Measurements from ENCODE around the gene CYP51A1. TPM values are rescaled to one million over a fixed set of nuclear protein-coding genes. Genes with fewer than 3 reads are reported as not detected.
A peak's percentile ranks its signal among the peaks of the same experiment; 100 is the strongest.
"Not testable (repeated sequence)": the region's sequence is repeated elsewhere in the genome, so short reads cannot be mapped to it uniquely, and the experiment has no call there.

CYP51A1 gene
- total and polyA plus RNA-seq, 7 experiments from 2014 or later, result 12.2 to 36.6 (median 15.3) TPM

DNA sequence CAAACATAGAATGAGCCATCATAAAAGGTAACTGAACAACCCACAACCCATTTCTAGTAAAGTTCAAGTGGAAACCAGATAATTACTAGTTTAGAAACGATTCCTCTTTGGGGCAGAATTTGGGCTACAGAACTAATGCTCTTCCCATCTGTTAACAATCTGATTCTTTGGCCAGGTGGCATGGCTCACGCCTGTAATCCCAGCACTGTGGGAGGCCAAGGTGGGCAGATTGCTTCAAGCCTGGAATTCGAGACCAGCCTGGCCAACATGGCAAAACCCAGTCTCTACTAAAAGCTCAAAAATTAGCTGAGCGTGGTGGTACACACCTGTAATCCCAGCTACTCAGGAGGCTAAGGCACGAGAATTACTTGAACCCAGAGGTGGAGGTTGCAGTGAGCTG is 18.5 kb downstream of the CYP51A1 start:
- peak overlapping the region in 2 of 9 donors; percentile 23 to 44 for H3K27ac Mint-ChIP-seq
- ATAC-seq (no peak), DNase-seq (no peak)
- H3K4me1 ChIP-seq (ENCODE audit: control insufficient read depth in 2 of 2, insufficient read depth in 2 of 2, low read length in 2 of 2), result no peaks in the 10 kb centered on the region
- no peaks in the 10 kb centered on the region for H3K27me3 Mint-ChIP-seq
- intact Hi-C loops (cut with micrococcal nuclease), result no loop called here
- no peak overlapping the region for H3K27ac ChIP-seq (ENCODE audit: low read depth, low read length)
- peaks cover 3 to 63% (median 43%) of the 10 kb centered on the region in 5 donors for H3K36me3 Mint-ChIP-seq
- H3K36me3 ChIP-seq (ENCODE audit: control insufficient read depth in 2 of 3, insufficient read depth in 3 of 3, low read length in 3 of 3), result peaks cover 0 to 3% (median 0%) of the 10 kb centered on the region in 3 experiments
- no peak overlapping the region for H3K4me3 ChIP-seq (ENCODE audit: low read length)
- H3K4me3 Mint-ChIP-seq, result no peak overlapping the region
- H3K9me3 ChIP-seq (ENCODE audit: control insufficient read depth in 2 of 3, low read length in 3 of 3), result no peaks in the 10 kb centered on the region
- ChIA-PET CTCF (no interaction called here), POLR2A (interaction anchor here (1.0 kb wide), 1 partner anchor 16 kb away, joined by 3 read pairs; no protein-coding TSS in a partner anchor)
- peaks cover 0 to 2% (median 0%) of the 10 kb centered on the region in 11 donors for H3K9me3 Mint-ChIP-seq
- H3K27me3 ChIP-seq (ENCODE audit: control insufficient read depth in 2 of 2, insufficient read depth in 2 of 2, low read length in 2 of 2), result no peaks in the 10 kb centered on the region
- H3K4me1 Mint-ChIP-seq, result peaks cover 0 to 15% (median 4%) of the 10 kb centered on the region in 7 donors

GRCh38 chr7:92110857-92111256 is 23.4 kb downstream of the CYP51A1 start:
- Mint-ChIP-seq H3K36me3 (peaks cover 8 to 46% (median 22%) of the 10 kb centered on the region in 5 donors), H3K27ac (peak overlapping the region in 1 of 9 donors; percentile 36), H3K9me3 (no peaks in the 10 kb centered on the region), H3K4me1 (peaks cover 0 to 4% (median 0%) of the 10 kb centered on the region in 7 donors), H3K27me3 (no peaks in the 10 kb centered on the region), H3K4me3 (no peak overlapping the region)
- H3K36me3 ChIP-seq (ENCODE audit: control insufficient read depth in 2 of 3, insufficient read depth in 3 of 3, low read length in 3 of 3), result peaks cover 5 to 32% (median 8%) of the 10 kb centered on the region in 3 experiments
- intact Hi-C loops (cut with micrococcal nuclease), result no loop called here
- CTCF ChIA-PET, result no interaction called here
- H3K4me1 ChIP-seq (ENCODE audit: control insufficient read depth in 2 of 2, insufficient read depth in 2 of 2, low read length in 2 of 2), result no peaks in the 10 kb centered on the region
- H3K27ac ChIP-seq (ENCODE audit: low read depth, low read length), result no peak overlapping the region
- no peak overlapping the region for H3K4me3 ChIP-seq (ENCODE audit: low read length)
- H3K9me3 ChIP-seq (ENCODE audit: control insufficient read depth in 2 of 3, low read length in 3 of 3), result no peaks in the 10 kb centered on the region
- no peaks in the 10 kb centered on the region for H3K27me3 ChIP-seq (ENCODE audit: control insufficient read depth in 2 of 2, insufficient read depth in 2 of 2, low read length in 2 of 2)
- ATAC-seq (no peak), DNase-seq (no peak)
- POLR2A ChIA-PET, result no interaction called here

DNA sequence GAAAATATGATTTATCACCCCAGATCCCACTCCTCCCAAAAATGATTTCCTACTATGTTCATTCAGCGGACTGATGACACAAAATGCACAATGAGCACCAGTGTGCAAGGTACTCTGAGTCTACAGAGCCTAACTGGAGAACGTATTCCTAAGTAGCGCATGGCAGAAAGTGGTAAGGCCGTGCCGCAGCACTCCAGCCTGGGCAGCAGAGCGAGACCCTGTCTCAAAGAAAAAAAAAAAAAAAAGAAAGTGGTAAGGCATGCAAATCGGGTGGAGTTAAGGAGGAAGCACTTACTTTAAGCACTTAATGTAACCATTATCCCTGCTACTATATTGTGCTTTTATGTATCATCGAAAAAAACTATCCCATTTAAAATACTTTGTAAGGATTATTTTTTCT is 25.5 kb downstream of the CYP51A1 start:
- intact Hi-C loops (cut with micrococcal nuclease), result no loop called here
- POLR2A ChIA-PET, result interaction anchor here (1.0 kb wide), 1 partner anchor 23 kb away, joined by 4 read pairs; no protein-coding TSS in a partner anchor

DNA sequence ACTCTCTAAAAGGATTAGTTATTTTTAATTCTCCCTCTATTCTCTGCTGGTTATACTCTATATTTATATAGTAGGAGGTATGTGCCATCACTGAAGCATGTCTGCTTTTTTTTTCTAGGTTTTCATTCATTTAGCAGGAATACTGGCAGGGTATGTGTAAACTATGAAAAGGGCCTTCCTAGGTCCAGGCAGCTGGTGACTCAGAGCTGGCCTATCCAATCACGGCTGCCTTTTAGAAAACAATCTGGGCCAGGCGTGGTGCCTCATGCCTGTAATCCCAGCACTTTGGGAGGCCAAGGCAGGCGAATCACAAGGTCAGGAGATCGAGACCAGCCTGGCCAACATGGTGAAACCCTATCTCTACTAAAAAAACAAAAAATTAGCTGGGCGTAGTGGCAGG is 31.4 kb downstream of the CYP51A1 start:
- H3K4me3 ChIP-seq (ENCODE audit: low read length); POLR2A ChIA-PET; H3K4me1 Mint-ChIP-seq; H3K4me1 ChIP-seq (ENCODE audit: control insufficient read depth in 2 of 2, insufficient read depth in 2 of 2, low read length in 2 of 2); CTCF ChIA-PET; H3K9me3 Mint-ChIP-seq; H3K4me3 Mint-ChIP-seq; ATAC-seq; intact Hi-C loops (cut with micrococcal nuclease); H3K27ac ChIP-seq (ENCODE audit: low read depth, low read length); H3K27me3 ChIP-seq (ENCODE audit: control insufficient read depth in 2 of 2, insufficient read depth in 2 of 2, low read length in 2 of 2); H3K9me3 ChIP-seq (ENCODE audit: control insufficient read depth in 2 of 3, low read length in 3 of 3); H3K27me3 Mint-ChIP-seq; DNase-seq; H3K27ac Mint-ChIP-seq: not testable (repeated sequence)
- H3K36me3 Mint-ChIP-seq, result peaks cover 14 to 56% (median 19%) of the 10 kb centered on the region in 5 donors
- H3K36me3 ChIP-seq (ENCODE audit: control insufficient read depth in 2 of 3, insufficient read depth in 3 of 3, low read length in 3 of 3), result peaks cover 8 to 65% (median 24%) of the 10 kb centered on the region in 3 experiments

More for the DNA sequence above, 25.5 kb downstream of the CYP51A1 start:
- no peaks in the 10 kb centered on the region for H3K9me3 Mint-ChIP-seq
- Histone ChIP-seq H3K36me3 (ENCODE audit: control insufficient read depth in 2 of 3, insufficient read depth in 3 of 3, low read length in 3 of 3) (peaks cover 8 to 46% (median 12%) of the 10 kb centered on the region in 3 experiments), H3K4me1 (ENCODE audit: control insufficient read depth in 2 of 2, insufficient read depth in 2 of 2, low read length in 2 of 2) (no peaks in the 10 kb centered on the region), H3K9me3 (ENCODE audit: control insufficient read depth in 2 of 3, low read length in 3 of 3) (no peaks in the 10 kb centered on the region), H3K4me3 (ENCODE audit: low read length) (no peak overlapping the region), H3K27me3 (ENCODE audit: control insufficient read depth in 2 of 2, insufficient read depth in 2 of 2, low read length in 2 of 2) (no peaks in the 10 kb centered on the region), H3K27ac (ENCODE audit: low read depth, low read length) (no peak overlapping the region)
- no peaks in the 10 kb centered on the region for H3K27me3 Mint-ChIP-seq
- no peaks in the 10 kb centered on the region for H3K4me1 Mint-ChIP-seq
- H3K36me3 Mint-ChIP-seq, result peaks cover 5 to 41% (median 13%) of the 10 kb centered on the region in 5 donors
- no peak for DNase-seq
- no peak for ATAC-seq
- no peak overlapping the region for H3K4me3 Mint-ChIP-seq
- CTCF ChIA-PET, result no interaction called here
- peak overlapping the region in 1 of 9 donors; percentile 25 for H3K27ac Mint-ChIP-seq

GRCh38 chr7:92100534-92100933 is 33.7 kb downstream of the CYP51A1 start:
- H3K36me3 Mint-ChIP-seq, result peaks cover 13 to 57% (median 29%) of the 10 kb centered on the region in 5 donors
- Histone ChIP-seq H3K4me1 (ENCODE audit: control insufficient read depth in 2 of 2, insufficient read depth in 2 of 2, low read length in 2 of 2) (no peaks in the 10 kb centered on the region), H3K4me3 (ENCODE audit: low read length) (no peak overlapping the region), H3K27ac (ENCODE audit: low read depth, low read length) (no peak overlapping the region), H3K9me3 (ENCODE audit: control insufficient read depth in 2 of 3, low read length in 3 of 3) (no peaks in the 10 kb centered on the region), H3K36me3 (ENCODE audit: control insufficient read depth in 2 of 3, insufficient read depth in 3 of 3, low read length in 3 of 3) (peaks cover 0 to 74% (median 17%) of the 10 kb centered on the region in 3 experiments), H3K27me3 (ENCODE audit: control insufficient read depth in 2 of 2, insufficient read depth in 2 of 2, low read length in 2 of 2) (no peaks in the 10 kb centered on the region)
- peak overlapping the region in 2 of 9 donors; percentile 14 to 36 for H3K27ac Mint-ChIP-seq
- intact Hi-C loops (cut with micrococcal nuclease), result no loop called here
- H3K4me3 Mint-ChIP-seq, result no peak overlapping the region
- H3K9me3 Mint-ChIP-seq, result no peaks in the 10 kb centered on the region
- peaks cover 0 to 2% (median 0%) of the 10 kb centered on the region in 7 donors for H3K4me1 Mint-ChIP-seq
- ChIA-PET CTCF (no interaction called here), POLR2A (no interaction called here)
- DNase-seq (no peak), ATAC-seq (no peak)
- H3K27me3 Mint-ChIP-seq, result no peaks in the 10 kb centered on the region

GRCh38 chr7:92095380-92095779 is 38.9 kb downstream of the CYP51A1 start:
- POLR2A ChIA-PET, result no interaction called here
- H3K27ac ChIP-seq (ENCODE audit: low read depth, low read length), result no peak overlapping the region
- Mint-ChIP-seq H3K36me3 (peaks cover 18 to 47% (median 29%) of the 10 kb centered on the region in 5 donors), H3K27me3 (no peaks in the 10 kb centered on the region), H3K9me3 (no peaks in the 10 kb centered on the region), H3K4me1 (peaks cover 0 to 2% (median 0%) of the 10 kb centered on the region in 7 donors), H3K27ac (peak overlapping the region in 2 of 9 donors; percentile 32 to 53), H3K4me3 (no peak overlapping the region)
- CTCF ChIA-PET, result no interaction called here
- H3K4me3 ChIP-seq (ENCODE audit: low read length), result no peak overlapping the region
- H3K27me3 ChIP-seq (ENCODE audit: control insufficient read depth in 2 of 2, insufficient read depth in 2 of 2, low read length in 2 of 2), result no peaks in the 10 kb centered on the region
- ATAC-seq (no peak), DNase-seq (no peak)
- peaks cover 3 to 60% (median 7%) of the 10 kb centered on the region in 3 experiments for H3K36me3 ChIP-seq (ENCODE audit: control insufficient read depth in 2 of 3, insufficient read depth in 3 of 3, low read length in 3 of 3)
- H3K9me3 ChIP-seq (ENCODE audit: control insufficient read depth in 2 of 3, low read length in 3 of 3), result no peaks in the 10 kb centered on the region
- no peaks in the 10 kb centered on the region for H3K4me1 ChIP-seq (ENCODE audit: control insufficient read depth in 2 of 2, insufficient read depth in 2 of 2, low read length in 2 of 2)
- intact Hi-C loops (cut with micrococcal nuclease), result no loop called here

DNA sequence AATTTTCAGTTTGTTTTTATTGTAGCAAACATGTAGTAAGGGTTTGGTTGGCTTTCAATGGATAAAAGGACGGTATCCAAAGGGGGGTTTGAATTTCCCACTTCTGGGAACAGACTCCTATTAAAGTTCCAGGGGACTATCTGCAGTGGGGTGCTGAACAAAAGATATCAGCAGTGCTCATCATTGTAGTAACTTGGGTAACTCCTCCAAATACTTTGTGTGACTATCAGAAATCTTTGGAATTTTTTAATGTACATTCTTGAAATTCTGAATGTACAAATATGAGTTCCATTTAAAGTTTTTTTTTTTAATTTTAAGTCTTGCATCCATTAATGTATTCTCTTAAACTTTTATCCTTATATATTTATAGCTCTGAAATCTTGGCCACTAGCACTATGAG is 42.1 kb downstream of the CYP51A1 start:
- no peaks in the 10 kb centered on the region for H3K9me3 ChIP-seq (ENCODE audit: control insufficient read depth in 2 of 3, low read length in 3 of 3)
- Mint-ChIP-seq H3K27me3 (no peaks in the 10 kb centered on the region), H3K4me3 (no peak overlapping the region), H3K9me3 (no peaks in the 10 kb centered on the region), H3K36me3 (peaks cover 5 to 51% (median 40%) of the 10 kb centered on the region in 5 donors), H3K27ac (peak overlapping the region in 1 of 9 donors; percentile 41), H3K4me1 (peaks cover 0 to 2% (median 0%) of the 10 kb centered on the region in 7 donors)
- CTCF ChIA-PET, result no interaction called here
- POLR2A ChIA-PET, result no interaction called here
- no peak overlapping the region for H3K27ac ChIP-seq (ENCODE audit: low read depth, low read length)
- DNase-seq (no peak), ATAC-seq (no peak)
- H3K4me3 ChIP-seq (ENCODE audit: low read length), result no peak overlapping the region
- no peaks in the 10 kb centered on the region for H3K27me3 ChIP-seq (ENCODE audit: control insufficient read depth in 2 of 2, insufficient read depth in 2 of 2, low read length in 2 of 2)
- H3K4me1 ChIP-seq (ENCODE audit: control insufficient read depth in 2 of 2, insufficient read depth in 2 of 2, low read length in 2 of 2), result no peaks in the 10 kb centered on the region
- intact Hi-C loops (cut with micrococcal nuclease), result loop anchor here in 1 of 2 donors (2.0 kb wide), 1 partner anchor 13 kb away; no protein-coding TSS in a partner anchor
- peaks cover 0 to 55% (median 8%) of the 10 kb centered on the region in 3 experiments for H3K36me3 ChIP-seq (ENCODE audit: control insufficient read depth in 2 of 3, insufficient read depth in 3 of 3, low read length in 3 of 3)
